ENCODE data around the gene FAM227B.

- TF ChIP-seq NFRKB (IDR thresholded peaks at IDR 0.05) = no peak
- TF ChIP-seq SP1 (IDR thresholded peaks at IDR 0.05) = no peak
- no peak for TF ChIP-seq FOXK2 (IDR thresholded peaks at IDR 0.05)
- no peak for TF ChIP-seq ARNT (IDR thresholded peaks at IDR 0.05)
Observed at GRCh38 chr15:49507261-49507660, 113.4 kb downstream of the FAM227B start.
